HCT116 (cell line): ENCODE results near the gene SNX9.

Source experiments
- CEBPB ChIP-seq: IDR thresholded peaks from 2 replicates; pipeline ENCODE4 v1.6.1; 2012; ENCODE audit warnings: low read depth
- TCF7L2 ChIP-seq: IDR thresholded peaks from 2 replicates; pipeline ENCODE4 v1.7.0; 2011; ENCODE audit warnings: borderline replicate concordance, inconsistent platforms; ENCODE audit not compliant: insufficient read depth, insufficient read length; ENCODE audit errors: extremely low read depth
- YY1 ChIP-seq: IDR thresholded peaks from 2 replicates; pipeline ENCODE4 v1.6.1; 2011; ENCODE audit warnings: low read length, low read depth, moderate library complexity, mild to moderate bottlenecking; ENCODE audit not compliant: insufficient replicate concordance; ENCODE audit errors: extremely low read depth

- no peak for TF ChIP-seq YY1
- no peak for TF ChIP-seq CEBPB
- TF ChIP-seq TCF7L2, result no peak
These were observed 62.8 kb downstream of the SNX9 start for GRCh38 chr6:157885876-157886275.
